ENCODE measurements around the gene WFIKKN2.
"Not testable (repeated sequence)": the region's sequence is repeated elsewhere in the genome, so short reads cannot be mapped to it uniquely, and the experiment has no call there.

The WFIKKN2 gene

GRCh38 chr17:50867363-50868139, 32.2 kb downstream of the WFIKKN2 start:
- Histone ChIP-seq H3K36me3 (ENCODE audit: control insufficient read depth, insufficient read depth, low read length) (peaks cover 14% of the 10 kb centered on the region), H3K4me3 (ENCODE audit: low read depth, low read length) (peak overlapping the region; percentile 99), H3K27ac (ENCODE audit: low read depth, low read length) (peak overlapping the region; percentile 91), H3K27me3 (ENCODE audit: control insufficient read depth, insufficient read depth, low read length) (no peaks in the 10 kb centered on the region), H3K9ac (ENCODE audit: low read depth, low read length) (peak overlapping the region; percentile 54), H3K9me3 (ENCODE audit: control insufficient read depth, insufficient read depth, low read length) (no peaks in the 10 kb centered on the region), H3K4me1 (ENCODE audit: control insufficient read depth, insufficient read depth, low read length) (peaks cover 19% of the 10 kb centered on the region)

- Histone ChIP-seq H3K27ac (ENCODE audit: low read depth, low read length) (peak overlapping the region; percentile 91), H3K4me3 (ENCODE audit: low read depth, low read length) (peak overlapping the region; percentile 99)
These were observed 32.7 kb downstream of the WFIKKN2 start for GRCh38 chr17:50868140-50868438.

GRCh38 chr17:50868602-50869001, 33.2 kb downstream of the WFIKKN2 start:
- Histone ChIP-seq H3K9ac (ENCODE audit: low read depth, low read length) (no peak overlapping the region), H3K36me3 (ENCODE audit: control insufficient read depth, insufficient read depth, low read length) (peaks cover 3% of the 10 kb centered on the region), H3K27ac (ENCODE audit: low read depth, low read length) (peak overlapping the region; percentile 91), H3K4me1 (ENCODE audit: control insufficient read depth, insufficient read depth, low read length) (peaks cover 17% of the 10 kb centered on the region), H3K4me3 (ENCODE audit: low read depth, low read length) (peak overlapping the region; percentile 99), H3K27me3 (ENCODE audit: control insufficient read depth, insufficient read depth, low read length) (no peaks in the 10 kb centered on the region), H3K9me3 (ENCODE audit: control insufficient read depth, insufficient read depth, low read length) (no peaks in the 10 kb centered on the region)

More at GRCh38 chr17:50868140-50868438, 32.7 kb downstream of the WFIKKN2 start:
- Histone ChIP-seq H3K9me3 (ENCODE audit: control insufficient read depth, insufficient read depth, low read length) (no peaks in the 10 kb centered on the region), H3K36me3 (ENCODE audit: control insufficient read depth, insufficient read depth, low read length) (peaks cover 8% of the 10 kb centered on the region), H3K27me3 (ENCODE audit: control insufficient read depth, insufficient read depth, low read length) (no peaks in the 10 kb centered on the region), H3K4me1 (ENCODE audit: control insufficient read depth, insufficient read depth, low read length) (peaks cover 19% of the 10 kb centered on the region), H3K9ac (ENCODE audit: low read depth, low read length) (peak overlapping the region; percentile 48)

- H3K36me3 ChIP-seq (ENCODE audit: control insufficient read depth, insufficient read depth, low read length): no peaks in the 10 kb centered on the region
- no peak overlapping the region for H3K4me3 ChIP-seq (ENCODE audit: low read depth, low read length)
- H3K27me3 ChIP-seq (ENCODE audit: control insufficient read depth, insufficient read depth, low read length): no peaks in the 10 kb centered on the region
- no peak overlapping the region for H3K27ac ChIP-seq (ENCODE audit: low read depth, low read length)
- no peak overlapping the region for H3K9ac ChIP-seq (ENCODE audit: low read depth, low read length)
- H3K9me3 ChIP-seq (ENCODE audit: control insufficient read depth, insufficient read depth, low read length): no peaks in the 10 kb centered on the region
- H3K4me1 ChIP-seq (ENCODE audit: control insufficient read depth, insufficient read depth, low read length): peaks cover 7% of the 10 kb centered on the region
These were observed 36.0 kb downstream of the WFIKKN2 start for GRCh38 chr17:50871364-50871763.

- peaks cover 7% of the 10 kb centered on the region for H3K4me1 ChIP-seq (ENCODE audit: control insufficient read depth, insufficient read depth, low read length)
- no peaks in the 10 kb centered on the region for H3K36me3 ChIP-seq (ENCODE audit: control insufficient read depth, insufficient read depth, low read length)
- H3K4me3 ChIP-seq (ENCODE audit: low read depth, low read length): no peak overlapping the region
- H3K9ac ChIP-seq (ENCODE audit: low read depth, low read length): no peak overlapping the region
- H3K27me3 ChIP-seq (ENCODE audit: control insufficient read depth, insufficient read depth, low read length): no peaks in the 10 kb centered on the region
- no peaks in the 10 kb centered on the region for H3K9me3 ChIP-seq (ENCODE audit: control insufficient read depth, insufficient read depth, low read length)
- H3K27ac ChIP-seq (ENCODE audit: low read depth, low read length): no peak overlapping the region
These were observed 36.5 kb downstream of the WFIKKN2 start for GRCh38 chr17:50871898-50872297.

GRCh38 chr17:50872710-50873424, 37.5 kb downstream of the WFIKKN2 start:
- H3K4me3 ChIP-seq (ENCODE audit: low read depth, low read length): no peak overlapping the region
- no peaks in the 10 kb centered on the region for H3K36me3 ChIP-seq (ENCODE audit: control insufficient read depth, insufficient read depth, low read length)
- peaks cover 7% of the 10 kb centered on the region for H3K4me1 ChIP-seq (ENCODE audit: control insufficient read depth, insufficient read depth, low read length)
- H3K9ac ChIP-seq (ENCODE audit: low read depth, low read length): no peak overlapping the region
- no peak overlapping the region for H3K27ac ChIP-seq (ENCODE audit: low read depth, low read length)
- H3K27me3 ChIP-seq (ENCODE audit: control insufficient read depth, insufficient read depth, low read length): no peaks in the 10 kb centered on the region
- H3K9me3 ChIP-seq (ENCODE audit: control insufficient read depth, insufficient read depth, low read length): no peaks in the 10 kb centered on the region

GRCh38 chr17:50875074-50875473, 39.7 kb downstream of the WFIKKN2 start:
- H3K27ac ChIP-seq (ENCODE audit: low read depth, low read length): no peak overlapping the region
- no peaks in the 10 kb centered on the region for H3K27me3 ChIP-seq (ENCODE audit: control insufficient read depth, insufficient read depth, low read length)
- no peaks in the 10 kb centered on the region for H3K36me3 ChIP-seq (ENCODE audit: control insufficient read depth, insufficient read depth, low read length)
- no peak overlapping the region for H3K9ac ChIP-seq (ENCODE audit: low read depth, low read length)
- H3K4me3 ChIP-seq (ENCODE audit: low read depth, low read length): no peak overlapping the region
- H3K4me1 ChIP-seq (ENCODE audit: control insufficient read depth, insufficient read depth, low read length): no peaks in the 10 kb centered on the region
- no peaks in the 10 kb centered on the region for H3K9me3 ChIP-seq (ENCODE audit: control insufficient read depth, insufficient read depth, low read length)

- H3K27me3 ChIP-seq (ENCODE audit: control insufficient read depth, insufficient read depth, low read length); H3K36me3 ChIP-seq (ENCODE audit: control insufficient read depth, insufficient read depth, low read length); H3K9me3 ChIP-seq (ENCODE audit: control insufficient read depth, insufficient read depth, low read length); H3K4me1 ChIP-seq (ENCODE audit: control insufficient read depth, insufficient read depth, low read length); H3K9ac ChIP-seq (ENCODE audit: low read depth, low read length); H3K27ac ChIP-seq (ENCODE audit: low read depth, low read length); H3K4me3 ChIP-seq (ENCODE audit: low read depth, low read length): not testable (repeated sequence)
These were observed 41.7 kb downstream of the WFIKKN2 start for GRCh38 chr17:50877042-50877441.

GRCh38 chr17:50877838-50878237, 42.5 kb downstream of the WFIKKN2 start:
- no peaks in the 10 kb centered on the region for H3K4me1 ChIP-seq (ENCODE audit: control insufficient read depth, insufficient read depth, low read length)
- no peak overlapping the region for H3K4me3 ChIP-seq (ENCODE audit: low read depth, low read length)
- H3K27ac ChIP-seq (ENCODE audit: low read depth, low read length): no peak overlapping the region
- no peaks in the 10 kb centered on the region for H3K27me3 ChIP-seq (ENCODE audit: control insufficient read depth, insufficient read depth, low read length)
- no peaks in the 10 kb centered on the region for H3K9me3 ChIP-seq (ENCODE audit: control insufficient read depth, insufficient read depth, low read length)
- no peaks in the 10 kb centered on the region for H3K36me3 ChIP-seq (ENCODE audit: control insufficient read depth, insufficient read depth, low read length)
- no peak overlapping the region for H3K9ac ChIP-seq (ENCODE audit: low read depth, low read length)

- Histone ChIP-seq H3K27me3 (ENCODE audit: control insufficient read depth, insufficient read depth, low read length) (no peaks in the 10 kb centered on the region), H3K9ac (ENCODE audit: low read depth, low read length) (no peak overlapping the region), H3K4me1 (ENCODE audit: control insufficient read depth, insufficient read depth, low read length) (no peaks in the 10 kb centered on the region; the same call in 1 of the 2 replicates), H3K36me3 (ENCODE audit: control insufficient read depth, insufficient read depth, low read length) (no peaks in the 10 kb centered on the region), H3K27ac (ENCODE audit: low read depth, low read length) (no peak overlapping the region), H3K4me3 (ENCODE audit: low read depth, low read length) (no peak overlapping the region), H3K9me3 (ENCODE audit: control insufficient read depth, insufficient read depth, low read length) (no peaks in the 10 kb centered on the region)
These were observed 43.7 kb downstream of the WFIKKN2 start for GRCh38 chr17:50879086-50879485.

- Histone ChIP-seq H3K27me3 (ENCODE audit: control insufficient read depth, insufficient read depth, low read length) (no peaks in the 10 kb centered on the region), H3K4me3 (ENCODE audit: low read depth, low read length) (no peak overlapping the region), H3K27ac (ENCODE audit: low read depth, low read length) (no peak overlapping the region), H3K9ac (ENCODE audit: low read depth, low read length) (no peak overlapping the region), H3K9me3 (ENCODE audit: control insufficient read depth, insufficient read depth, low read length) (no peaks in the 10 kb centered on the region), H3K4me1 (ENCODE audit: control insufficient read depth, insufficient read depth, low read length) (no peaks in the 10 kb centered on the region; the same call in 1 of the 2 replicates), H3K36me3 (ENCODE audit: control insufficient read depth, insufficient read depth, low read length) (no peaks in the 10 kb centered on the region)
These were observed 45.8 kb downstream of the WFIKKN2 start for GRCh38 chr17:50881182-50881581.

Measured in HUES48 (cell line).